ENCODE data around the gene TNIK. TPM values are rescaled to one million over a fixed set of nuclear protein-coding genes. Genes with fewer than 3 reads are reported as not detected.
A peak's percentile ranks its signal among the peaks of the same experiment; 100 is the strongest.

TNIK gene
- total and polyA plus RNA-seq, 2 of the 13 experiments (the other 11 are each of a cell fraction or from before 2014, with no cell fraction given): 0.15 to 0.22 TPM

- peak; percentile 77 for TF ChIP-seq RXRA (CRISPR knock-in tag; IDR thresholded peaks at IDR 0.05)
- no peak for TF ChIP-seq NFE2L2 (IDR thresholded peaks at IDR 0.05; ENCODE audit: low read length)
- TF ChIP-seq ZNF577 (CRISPR knock-in tag; IDR thresholded peaks at IDR 0.05; ENCODE audit: borderline replicate concordance, low read depth): no peak
- no peak for TF ChIP-seq ZNF331 (CRISPR knock-in tag; IDR thresholded peaks at IDR 0.05)
- TF ChIP-seq NR2F6 (IDR thresholded peaks at IDR 0.05): peak; percentile 86
- TF ChIP-seq NR2F6 (CRISPR knock-in tag; IDR thresholded peaks at IDR 0.05): peak; percentile 77
- TF ChIP-seq ZNF766 (CRISPR knock-in tag; IDR thresholded peaks at IDR 0.05; ENCODE audit: borderline replicate concordance): no peak
- no peak for TF ChIP-seq MATR3 (CRISPR knock-in tag; IDR thresholded peaks at IDR 0.05)
- no peak; the same call in 1 of the 2 replicates for TF ChIP-seq KMT2B (CRISPR knock-in tag; IDR thresholded peaks at IDR 0.05)
- TF ChIP-seq GABPB1 (CRISPR knock-in tag; IDR thresholded peaks at IDR 0.05): no peak
- 0 out of 2 replicates have a peak, but pooled peaks have one; percentile 19 for TF ChIP-seq SOX13 (IDR thresholded peaks at IDR 0.05)
- peak in 1 of 2 experiments; percentile 90; a peak in 2 of 4 replicates for TF ChIP-seq SOX13 (CRISPR knock-in tag; conservative IDR thresholded peaks at IDR 0.05 in 1 of 2, IDR thresholded peaks at IDR 0.05 in 1 of 2)
- TF ChIP-seq SRSF1 (optimal IDR thresholded peaks at IDR 0.05; ENCODE audit: low read depth, low read length): no peak
- TF ChIP-seq POGZ (CRISPR knock-in tag; IDR thresholded peaks at IDR 0.05): no peak
- TF ChIP-seq, protein P1, sequence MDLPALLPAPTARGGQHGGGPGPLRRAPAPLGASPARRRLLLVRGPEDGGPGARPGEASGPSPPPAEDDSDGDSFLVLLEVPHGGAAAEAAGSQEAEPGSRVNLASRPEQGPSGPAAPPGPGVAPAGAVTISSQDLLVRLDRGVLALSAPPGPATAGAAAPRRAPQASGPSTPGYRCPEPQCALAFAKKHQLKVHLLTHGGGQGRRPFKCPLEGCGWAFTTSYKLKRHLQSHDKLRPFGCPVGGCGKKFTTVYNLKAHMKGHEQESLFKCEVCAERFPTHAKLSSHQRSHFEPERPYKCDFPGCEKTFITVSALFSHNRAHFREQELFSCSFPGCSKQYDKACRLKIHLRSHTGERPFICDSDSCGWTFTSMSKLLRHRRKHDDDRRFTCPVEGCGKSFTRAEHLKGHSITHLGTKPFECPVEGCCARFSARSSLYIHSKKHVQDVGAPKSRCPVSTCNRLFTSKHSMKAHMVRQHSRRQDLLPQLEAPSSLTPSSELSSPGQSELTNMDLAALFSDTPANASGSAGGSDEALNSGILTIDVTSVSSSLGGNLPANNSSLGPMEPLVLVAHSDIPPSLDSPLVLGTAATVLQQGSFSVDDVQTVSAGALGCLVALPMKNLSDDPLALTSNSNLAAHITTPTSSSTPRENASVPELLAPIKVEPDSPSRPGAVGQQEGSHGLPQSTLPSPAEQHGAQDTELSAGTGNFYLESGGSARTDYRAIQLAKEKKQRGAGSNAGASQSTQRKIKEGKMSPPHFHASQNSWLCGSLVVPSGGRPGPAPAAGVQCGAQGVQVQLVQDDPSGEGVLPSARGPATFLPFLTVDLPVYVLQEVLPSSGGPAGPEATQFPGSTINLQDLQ (CRISPR knock-in tag; IDR thresholded peaks at IDR 0.05): no peak
- no peak for TF ChIP-seq ZNF652 (CRISPR knock-in tag; IDR thresholded peaks at IDR 0.05; ENCODE audit: borderline replicate concordance, low read depth)
- TF ChIP-seq ZNF775 (CRISPR knock-in tag; IDR thresholded peaks at IDR 0.05; ENCODE audit: borderline replicate concordance): no peak
- no peak for TF ChIP-seq ZNF20 (CRISPR knock-in tag; IDR thresholded peaks at IDR 0.05)
- TF ChIP-seq SALL1 (CRISPR knock-in tag; IDR thresholded peaks at IDR 0.05): peak; percentile 63
- 0 out of 2 replicates have a peak, but pooled peaks have one; percentile 23 for TF ChIP-seq ETV5 (CRISPR knock-in tag; IDR thresholded peaks at IDR 0.05; ENCODE audit: borderline replicate concordance)
- TF ChIP-seq SMAD1 (CRISPR knock-in tag; IDR thresholded peaks at IDR 0.05; ENCODE audit: borderline replicate concordance, low read depth): no peak
- TF ChIP-seq ZNF83 (CRISPR knock-in tag; IDR thresholded peaks at IDR 0.05; ENCODE audit: borderline replicate concordance): no peak
Measured at GRCh38 chr3:171157286-171157685, 302.9 kb downstream of the TNIK start (continued).

Measured in HepG2 (cell line).